Activated T-helper 17 cell treated with anti-CD3 and anti-CD28 coated beads, Interleukin-2, amount 50 U/mL, for 72 hours (primary cell): Measurements from ENCODE around the gene KRT71. TPM values are rescaled to one million over a fixed set of nuclear protein-coding genes. Genes with fewer than 3 reads are reported as not detected.
"Not testable (repeated sequence)": the region's sequence is repeated elsewhere in the genome, so short reads cannot be mapped to it uniquely, and the experiment has no call there.

Source experiments
- ATAC-seq: fragments of 150-1000 bp; cut with Tn5 transposase; replicated peaks from 2 replicates; pipeline ENCODE4 v1.10.0; 2021; ENCODE audit warnings: mild to moderate bottlenecking, moderate library complexity
- H3K27ac Mint-ChIP-seq: one replicate; pipeline ENCODE4 v1.8.0; 2022; ENCODE audit warnings: mixed read lengths
- H3K27me3 Mint-ChIP-seq: one replicate; pipeline ENCODE4 v1.8.0; 2022; ENCODE audit warnings: mixed read lengths
- H3K36me3 Mint-ChIP-seq: one replicate; pipeline ENCODE4 v1.8.0; 2022; ENCODE audit warnings: low read depth, mild to moderate bottlenecking, mixed read lengths
- H3K4me1 Mint-ChIP-seq: one replicate; pipeline ENCODE4 v1.8.0; 2022; ENCODE audit warnings: mixed read lengths
- H3K4me3 Mint-ChIP-seq: one replicate; pipeline ENCODE4 v1.8.0; 2022; ENCODE audit warnings: mild to moderate bottlenecking, mixed read lengths
- H3K9me3 Mint-ChIP-seq: one replicate; pipeline ENCODE4 v1.8.0; 2022; ENCODE audit warnings: mixed read lengths
- total RNA-seq, 2 donors: library from RNA; stranded (reverse); gene quantifications; one replicate each; pipeline ENCODE4 v1.2.3, GENCODE V29; 2022

KRT71 gene
- total RNA-seq: not detected

- ATAC-seq: no peak
- no peaks in the 10 kb centered on the region for H3K36me3 Mint-ChIP-seq
- H3K4me1 Mint-ChIP-seq: no peaks in the 10 kb centered on the region
- no peak within 1 kb of the TSS for H3K27ac Mint-ChIP-seq
- H3K9me3 Mint-ChIP-seq: peaks cover 4% of the 10 kb centered on the region
- H3K4me3 Mint-ChIP-seq: no peak within 1 kb of the TSS
- peaks cover 32% of the 10 kb centered on the region for H3K27me3 Mint-ChIP-seq
Observed at GRCh38 chr12:52552681-52553195, at the start of gene KRT71. Gene KRT71, minus strand, starts transcription at chr12:52553145. Its CDS starts 68 bp downstream, at chr12:52553077.

- H3K27ac Mint-ChIP-seq: no peak overlapping the region
- no peak for ATAC-seq
- no peaks in the 10 kb centered on the region for H3K36me3 Mint-ChIP-seq
- peaks cover 12% of the 10 kb centered on the region for H3K4me1 Mint-ChIP-seq
- H3K4me3 Mint-ChIP-seq: no peak overlapping the region
- H3K27me3 Mint-ChIP-seq: peaks cover 20% of the 10 kb centered on the region
- no peaks in the 10 kb centered on the region for H3K9me3 Mint-ChIP-seq
Observed at GRCh38 chr12:52602552-52602951, 49.6 kb upstream of the KRT71 start.

GRCh38 chr12:52601671-52602070 is 48.7 kb upstream of the KRT71 start:
- H3K27ac Mint-ChIP-seq: no peak overlapping the region
- H3K9me3 Mint-ChIP-seq: no peaks in the 10 kb centered on the region
- H3K4me3 Mint-ChIP-seq: no peak overlapping the region
- ATAC-seq: no peak
- H3K27me3 Mint-ChIP-seq: peaks cover 19% of the 10 kb centered on the region
- peaks cover 7% of the 10 kb centered on the region for H3K4me1 Mint-ChIP-seq
- no peaks in the 10 kb centered on the region for H3K36me3 Mint-ChIP-seq

DNA sequence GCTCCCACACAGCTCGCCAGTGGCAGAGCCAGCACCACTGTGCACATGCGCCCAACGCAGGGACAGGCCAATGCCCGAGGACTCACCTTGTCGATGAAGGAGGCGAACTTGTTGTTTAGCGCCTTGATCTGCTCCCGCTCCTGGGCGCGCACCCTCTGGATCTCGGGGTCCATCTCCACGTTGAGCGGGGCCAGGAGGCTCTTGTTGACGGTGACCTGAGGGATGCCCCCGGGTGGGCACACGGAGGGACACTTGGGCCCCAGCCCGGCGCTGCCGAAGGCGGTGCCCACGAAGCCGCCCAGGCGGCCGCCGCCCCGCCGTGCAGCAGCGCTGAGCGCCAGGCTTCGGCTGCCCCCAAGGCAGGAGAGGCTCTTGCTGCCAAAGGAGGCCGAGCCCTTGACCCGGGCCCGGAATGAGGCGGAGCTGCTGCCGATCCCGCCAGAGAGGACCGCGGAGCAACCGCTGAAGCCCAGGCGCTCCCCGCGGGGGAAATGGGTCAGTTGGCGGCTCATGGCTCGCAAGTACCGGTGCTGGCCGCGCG is 48.1 kb upstream of the KRT71 start, which contains the start of gene KRT72:
KRT72 (minus strand) TSS at position 523 of the 541 bp plus-strand sequence; CDS start at position 512, 11 bp downstream.
- Mint-ChIP-seq H3K36me3 (no peaks in the 10 kb centered on the region), H3K9me3 (no peaks in the 10 kb centered on the region), H3K4me1 (peaks cover 6% of the 10 kb centered on the region), H3K4me3 (no peak within 1 kb of the TSS), H3K27me3 (peaks cover 19% of the 10 kb centered on the region), H3K27ac (no peak within 1 kb of the TSS)
- ATAC-seq: no peak

DNA sequence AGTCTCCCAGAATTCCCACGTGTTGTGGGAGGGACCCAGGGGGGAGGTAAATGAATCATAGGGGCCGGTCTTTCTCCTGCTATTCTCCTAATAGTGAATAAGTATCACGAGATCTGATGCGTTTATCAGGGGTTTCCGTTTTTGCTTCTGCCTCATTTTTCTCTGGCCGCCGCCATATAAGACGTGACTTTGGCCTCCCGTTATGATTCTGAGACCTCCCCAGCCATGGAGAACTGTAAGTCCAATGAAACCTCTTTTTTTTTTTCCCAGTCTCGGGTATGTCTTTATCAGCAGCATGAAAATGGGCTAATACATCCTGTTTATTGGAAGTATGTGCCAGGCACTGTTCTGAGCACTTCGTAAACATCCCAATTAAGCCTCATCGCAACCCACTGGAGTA is 47.5 kb upstream of the KRT71 start:
- Mint-ChIP-seq H3K4me1 (peaks cover under 1% of the 10 kb centered on the region), H3K27ac (no peak overlapping the region), H3K36me3 (no peaks in the 10 kb centered on the region), H3K27me3 (peaks cover 19% of the 10 kb centered on the region), H3K4me3 (no peak overlapping the region), H3K9me3 (no peaks in the 10 kb centered on the region)
- no peak for ATAC-seq

DNA sequence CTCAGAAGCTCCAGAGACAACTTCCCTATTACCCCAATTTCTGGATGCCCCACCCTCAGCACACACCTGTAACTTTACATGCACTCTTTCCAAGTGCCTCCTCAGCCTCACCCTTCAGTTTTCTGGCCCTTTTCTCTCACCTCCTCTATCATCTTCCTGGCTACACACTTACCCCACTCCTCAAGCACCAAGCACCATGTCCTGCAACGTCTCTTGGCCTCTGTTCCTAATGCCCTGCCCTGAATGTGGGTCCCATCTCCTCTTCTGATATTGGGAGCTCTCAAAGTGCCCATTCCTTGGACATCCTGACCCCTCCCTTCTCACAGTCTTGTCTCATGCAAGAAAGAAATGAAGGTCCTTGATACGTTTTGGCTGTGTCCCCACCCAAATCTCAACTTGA is 47.1 kb upstream of the KRT71 start:
- no peak overlapping the region for H3K27ac Mint-ChIP-seq
- H3K27me3 Mint-ChIP-seq: peaks cover 19% of the 10 kb centered on the region
- H3K4me1 Mint-ChIP-seq: no peaks in the 10 kb centered on the region
- H3K36me3 Mint-ChIP-seq: no peaks in the 10 kb centered on the region
- no peak overlapping the region for H3K4me3 Mint-ChIP-seq
- H3K9me3 Mint-ChIP-seq: no peaks in the 10 kb centered on the region
- no peak for ATAC-seq

GRCh38 chr12:52598966-52599365 is 46.0 kb upstream of the KRT71 start:
- H3K36me3 Mint-ChIP-seq: no peaks in the 10 kb centered on the region
- H3K4me1 Mint-ChIP-seq: no peaks in the 10 kb centered on the region
- no peak for ATAC-seq
- H3K9me3 Mint-ChIP-seq: no peaks in the 10 kb centered on the region
- H3K27me3 Mint-ChIP-seq: peaks cover 19% of the 10 kb centered on the region
- no peak overlapping the region for H3K4me3 Mint-ChIP-seq
- H3K27ac Mint-ChIP-seq: no peak overlapping the region

GRCh38 chr12:52594237-52594636 is 41.3 kb upstream of the KRT71 start:
- H3K9me3 Mint-ChIP-seq, ATAC-seq, H3K36me3 Mint-ChIP-seq, H3K4me1 Mint-ChIP-seq, H3K27ac Mint-ChIP-seq, H3K4me3 Mint-ChIP-seq: not testable (repeated sequence)
- peaks cover 11% of the 10 kb centered on the region for H3K27me3 Mint-ChIP-seq

GRCh38 chr12:52591521-52591920 is 38.6 kb upstream of the KRT71 start:
- no peaks in the 10 kb centered on the region for H3K9me3 Mint-ChIP-seq
- H3K4me3 Mint-ChIP-seq: no peak overlapping the region
- peaks cover 3% of the 10 kb centered on the region for H3K27me3 Mint-ChIP-seq
- H3K4me1 Mint-ChIP-seq: no peaks in the 10 kb centered on the region
- H3K27ac Mint-ChIP-seq: no peak overlapping the region
- no peak for ATAC-seq
- H3K36me3 Mint-ChIP-seq: no peaks in the 10 kb centered on the region

- peaks cover 3% of the 10 kb centered on the region for H3K27me3 Mint-ChIP-seq
- H3K27ac Mint-ChIP-seq: no peak overlapping the region
- H3K4me3 Mint-ChIP-seq: no peak overlapping the region
- no peaks in the 10 kb centered on the region for H3K36me3 Mint-ChIP-seq
- H3K9me3 Mint-ChIP-seq: no peaks in the 10 kb centered on the region
- no peak for ATAC-seq
- peaks cover 10% of the 10 kb centered on the region for H3K4me1 Mint-ChIP-seq
Observed at GRCh38 chr12:52590021-52590420, 37.1 kb upstream of the KRT71 start.

GRCh38 chr12:52587563-52587962 is 34.6 kb upstream of the KRT71 start:
- Mint-ChIP-seq H3K27ac (peak overlapping the region; percentile 16), H3K4me3 (no peak overlapping the region), H3K9me3 (no peaks in the 10 kb centered on the region), H3K36me3 (no peaks in the 10 kb centered on the region), H3K4me1 (peaks cover 10% of the 10 kb centered on the region), H3K27me3 (no peaks in the 10 kb centered on the region)
- ATAC-seq: no peak

DNA sequence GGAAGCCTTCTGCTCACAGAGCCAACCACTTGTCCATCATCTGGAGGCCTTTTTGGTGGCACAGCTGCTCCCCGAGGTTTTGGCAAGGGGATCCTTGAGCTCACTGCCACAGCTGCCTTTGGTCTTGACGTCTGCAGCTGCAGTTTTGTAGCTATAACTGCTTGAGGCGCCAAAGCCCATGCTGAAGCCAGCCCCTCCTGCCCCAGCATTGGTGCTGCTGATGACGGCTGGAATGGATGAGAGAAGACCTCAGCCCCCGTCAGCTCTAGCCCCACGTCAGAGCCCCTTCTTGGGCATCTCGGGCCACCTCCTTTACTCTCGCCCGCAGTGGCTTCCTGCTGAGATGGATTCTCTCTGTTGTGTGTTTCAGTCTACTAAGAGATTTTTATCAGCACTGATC is 33.0 kb upstream of the KRT71 start:
- ATAC-seq: peak; percentile 52
- Mint-ChIP-seq H3K27ac (no peak overlapping the region), H3K4me1 (peaks cover 10% of the 10 kb centered on the region), H3K9me3 (no peaks in the 10 kb centered on the region), H3K36me3 (no peaks in the 10 kb centered on the region), H3K27me3 (no peaks in the 10 kb centered on the region), H3K4me3 (no peak overlapping the region)

DNA sequence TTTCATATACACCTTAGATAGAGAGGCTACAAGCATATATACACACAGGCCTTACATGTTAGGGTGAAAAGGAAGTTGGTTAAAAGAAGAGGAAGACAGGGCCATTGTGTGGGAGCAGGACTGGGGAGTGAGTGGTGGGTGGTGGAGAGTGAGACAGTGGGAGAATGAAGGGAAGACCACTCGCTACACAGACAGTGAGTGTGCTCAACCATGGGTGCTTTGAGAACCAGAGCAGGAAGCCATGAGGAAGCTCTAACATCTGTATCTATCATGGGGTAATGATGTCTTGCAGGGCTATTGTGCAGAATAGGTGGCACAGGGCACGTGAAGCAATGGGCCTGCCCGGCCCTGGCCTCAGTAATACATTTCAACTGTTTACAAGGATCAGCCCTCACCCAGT is 32.1 kb upstream of the KRT71 start:
- no peak for ATAC-seq
- peaks cover 10% of the 10 kb centered on the region for H3K4me1 Mint-ChIP-seq

GRCh38 chr12:52584156-52584682 is 31.3 kb upstream of the KRT71 start:
- no peak for ATAC-seq

More for the DNA sequence above, 32.1 kb upstream of the KRT71 start:
- Mint-ChIP-seq H3K27me3 (peaks cover 5% of the 10 kb centered on the region), H3K9me3 (no peaks in the 10 kb centered on the region), H3K27ac (no peak overlapping the region), H3K4me3 (no peak overlapping the region), H3K36me3 (no peaks in the 10 kb centered on the region)

GRCh38 chr12:52582971-52583456 is 30.1 kb upstream of the KRT71 start:
- Mint-ChIP-seq H3K36me3 (no peaks in the 10 kb centered on the region), H3K4me1 (peaks cover 10% of the 10 kb centered on the region), H3K27me3 (peaks cover 5% of the 10 kb centered on the region), H3K27ac (no peak overlapping the region), H3K9me3 (no peaks in the 10 kb centered on the region), H3K4me3 (no peak overlapping the region)
- peak; percentile 73 for ATAC-seq

More at GRCh38 chr12:52584156-52584682, 31.3 kb upstream of the KRT71 start:
- Mint-ChIP-seq H3K27ac (no peak overlapping the region), H3K9me3 (no peaks in the 10 kb centered on the region), H3K4me1 (peaks cover 10% of the 10 kb centered on the region), H3K4me3 (no peak overlapping the region), H3K36me3 (no peaks in the 10 kb centered on the region), H3K27me3 (peaks cover 5% of the 10 kb centered on the region)
